ENCODE measurements around the gene PLEKHN1. TPM values are rescaled to one million over a fixed set of nuclear protein-coding genes. Genes with fewer than 3 reads are reported as not detected.
"Not testable (repeated sequence)": the region's sequence is repeated elsewhere in the genome, so short reads cannot be mapped to it uniquely, and the experiment has no call there.

The PLEKHN1 gene
- total RNA-seq, 2 experiments from 2014 or later = 3.2 TPM

DNA sequence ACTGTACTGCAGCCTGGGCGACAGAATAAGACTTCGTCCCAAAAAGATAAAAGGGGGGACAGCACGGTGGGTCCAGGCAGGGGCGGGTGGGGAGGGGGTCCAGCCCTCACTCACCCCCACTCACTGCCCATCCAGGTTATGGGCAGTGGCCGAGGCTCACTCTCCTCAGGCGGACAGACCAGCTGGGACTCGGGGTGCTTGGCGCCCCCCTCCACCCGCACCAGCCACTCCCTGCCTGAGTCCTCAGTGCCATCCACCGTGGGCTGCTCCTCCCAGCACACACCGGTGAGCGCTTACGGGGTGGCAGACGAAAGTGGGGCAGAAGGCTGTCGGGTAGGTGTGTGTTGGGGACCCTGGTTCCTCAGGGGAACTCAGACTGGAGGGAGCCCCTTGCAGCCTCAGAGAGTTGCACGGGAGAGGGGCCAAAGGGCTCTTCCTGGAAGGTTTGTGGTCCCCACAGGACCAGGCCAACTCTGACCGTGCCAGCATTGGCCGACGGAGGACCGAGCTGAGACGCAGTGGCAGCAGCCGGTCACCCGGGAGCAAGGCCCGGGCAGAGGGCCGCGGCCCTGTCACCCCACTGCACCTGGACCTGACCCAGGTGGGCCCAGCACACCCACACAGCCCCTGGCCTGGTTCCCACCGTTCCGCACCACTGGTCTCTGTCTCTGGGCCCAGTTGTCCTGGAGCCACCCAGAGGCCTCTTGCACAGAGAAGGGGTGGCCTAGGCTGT is 6.6 kb downstream of the PLEKHN1 start:
- Mint-ChIP-seq H3K9me3 (peaks cover 3% of the 10 kb centered on the region), H3K4me1 (peaks cover 3% of the 10 kb centered on the region), H3K27ac (no peak overlapping the region), H3K36me3 (ENCODE audit: low read depth) (no peaks in the 10 kb centered on the region), H3K4me3 (no peak overlapping the region), H3K27me3 (peaks cover 11% of the 10 kb centered on the region)
- CTCF ChIA-PET = interaction anchor here (0.9 to 1.0 kb wide), 2 partner anchors 9 to 11 kb away, joined by 3 to 5 read pairs; no protein-coding TSS in a partner anchor
- no peak for DNase-seq
- POLR2A ChIA-PET = no interaction called here

DNA sequence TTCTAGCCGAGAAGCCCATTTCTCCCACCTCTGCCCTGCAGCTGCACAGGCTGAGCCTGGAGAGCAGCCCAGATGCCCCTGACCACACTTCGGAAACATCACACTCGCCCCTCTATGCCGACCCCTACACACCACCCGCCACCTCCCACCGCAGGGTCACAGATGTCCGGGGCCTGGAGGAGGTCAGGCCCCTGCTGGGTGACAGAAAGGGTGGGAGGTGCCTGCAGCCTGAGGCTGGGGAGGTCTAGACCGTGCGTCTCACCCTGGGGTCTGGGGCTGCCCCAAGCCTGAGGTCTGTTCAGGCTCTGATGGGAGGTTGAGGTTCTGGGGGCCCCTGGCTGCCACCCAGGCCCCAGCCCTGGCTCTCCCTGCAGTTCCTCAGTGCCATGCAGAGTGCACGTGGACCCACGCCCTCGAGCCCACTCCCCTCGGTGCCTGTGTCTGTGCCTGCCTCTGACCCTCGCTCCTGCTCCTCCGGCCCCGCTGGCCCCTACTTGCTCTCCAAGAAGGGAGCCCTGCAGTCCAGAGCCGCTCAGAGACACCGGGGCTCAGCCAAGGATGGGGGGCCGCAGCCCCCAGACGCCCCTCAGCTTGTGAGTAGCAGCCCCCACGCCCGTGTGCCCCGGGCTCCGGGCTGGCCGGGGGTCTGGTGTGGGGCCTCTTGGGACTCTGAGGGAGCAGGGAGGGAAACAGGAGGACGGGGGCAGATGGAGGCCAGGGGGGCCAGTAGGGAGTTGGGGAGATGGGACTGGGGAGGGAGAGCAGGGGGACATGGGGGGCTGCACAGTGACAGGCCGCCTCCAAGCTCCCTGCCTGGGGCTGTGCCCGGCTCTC is 7.4 kb downstream of the PLEKHN1 start:
- DNase-seq = no peak
- ChIA-PET CTCF (interaction anchor here (1.1 to 1.4 kb wide), 2 partner anchors 9 to 29 kb away, joined by 3 to 4 read pairs; no protein-coding TSS in a partner anchor), POLR2A (no interaction called here)
- Mint-ChIP-seq H3K9me3 (peaks cover 7% of the 10 kb centered on the region), H3K4me3 (no peak overlapping the region), H3K4me1 (peaks cover 6% of the 10 kb centered on the region), H3K27me3 (peaks cover 11% of the 10 kb centered on the region), H3K27ac (no peak overlapping the region), H3K36me3 (ENCODE audit: low read depth) (peaks cover 3% of the 10 kb centered on the region)

DNA sequence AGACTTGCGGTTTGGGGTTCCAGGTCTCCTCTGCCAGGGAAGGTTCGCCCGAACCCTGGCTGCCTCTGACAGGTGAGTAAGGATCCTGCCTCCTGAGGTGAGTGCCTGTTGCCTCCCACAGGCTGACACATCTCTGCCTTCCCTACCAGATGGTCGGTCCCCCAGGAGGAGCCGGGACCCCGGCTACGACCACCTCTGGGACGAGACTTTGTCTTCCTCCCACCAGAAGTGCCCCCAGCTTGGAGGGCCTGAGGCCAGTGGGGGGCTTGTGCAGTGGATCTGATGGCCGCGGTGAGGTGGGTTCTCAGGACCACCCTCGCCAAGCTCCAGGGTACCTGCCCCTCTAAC is 8.0 kb downstream of the PLEKHN1 start:
- peaks cover 3% of the 10 kb centered on the region for H3K36me3 Mint-ChIP-seq (ENCODE audit: low read depth)
- peaks cover 7% of the 10 kb centered on the region for H3K9me3 Mint-ChIP-seq
- no peak overlapping the region for H3K4me3 Mint-ChIP-seq
- H3K4me1 Mint-ChIP-seq = peaks cover 6% of the 10 kb centered on the region
- no peak overlapping the region for H3K27ac Mint-ChIP-seq
- no peak for DNase-seq
- POLR2A ChIA-PET = no interaction called here
- peaks cover 9% of the 10 kb centered on the region for H3K27me3 Mint-ChIP-seq
- CTCF ChIA-PET = interaction anchor here (1.1 to 1.4 kb wide), 2 partner anchors 9 to 28 kb away, joined by 3 to 4 read pairs; no protein-coding TSS in a partner anchor

- H3K4me3 Mint-ChIP-seq = no peak overlapping the region
- H3K27ac Mint-ChIP-seq = no peak overlapping the region
- peaks cover 6% of the 10 kb centered on the region for H3K4me1 Mint-ChIP-seq
- peaks cover 3% of the 10 kb centered on the region for H3K36me3 Mint-ChIP-seq (ENCODE audit: low read depth)
- H3K9me3 Mint-ChIP-seq = peaks cover 4% of the 10 kb centered on the region
- ChIA-PET POLR2A (no interaction called here), CTCF (interaction anchor here (1.1 to 1.7 kb wide), 5 partner anchors 8 to 70 kb away, joined by 3 to 4 read pairs (median 4); no protein-coding TSS in a partner anchor)
- DNase-seq = no peak
- peaks cover 4% of the 10 kb centered on the region for H3K27me3 Mint-ChIP-seq
These were observed 8.5 kb downstream of the PLEKHN1 start for GRCh38 chr1:974687-975328.

GRCh38 chr1:975365-975764 is 9.1 kb downstream of the PLEKHN1 start:
- DNase-seq = no peak

DNA sequence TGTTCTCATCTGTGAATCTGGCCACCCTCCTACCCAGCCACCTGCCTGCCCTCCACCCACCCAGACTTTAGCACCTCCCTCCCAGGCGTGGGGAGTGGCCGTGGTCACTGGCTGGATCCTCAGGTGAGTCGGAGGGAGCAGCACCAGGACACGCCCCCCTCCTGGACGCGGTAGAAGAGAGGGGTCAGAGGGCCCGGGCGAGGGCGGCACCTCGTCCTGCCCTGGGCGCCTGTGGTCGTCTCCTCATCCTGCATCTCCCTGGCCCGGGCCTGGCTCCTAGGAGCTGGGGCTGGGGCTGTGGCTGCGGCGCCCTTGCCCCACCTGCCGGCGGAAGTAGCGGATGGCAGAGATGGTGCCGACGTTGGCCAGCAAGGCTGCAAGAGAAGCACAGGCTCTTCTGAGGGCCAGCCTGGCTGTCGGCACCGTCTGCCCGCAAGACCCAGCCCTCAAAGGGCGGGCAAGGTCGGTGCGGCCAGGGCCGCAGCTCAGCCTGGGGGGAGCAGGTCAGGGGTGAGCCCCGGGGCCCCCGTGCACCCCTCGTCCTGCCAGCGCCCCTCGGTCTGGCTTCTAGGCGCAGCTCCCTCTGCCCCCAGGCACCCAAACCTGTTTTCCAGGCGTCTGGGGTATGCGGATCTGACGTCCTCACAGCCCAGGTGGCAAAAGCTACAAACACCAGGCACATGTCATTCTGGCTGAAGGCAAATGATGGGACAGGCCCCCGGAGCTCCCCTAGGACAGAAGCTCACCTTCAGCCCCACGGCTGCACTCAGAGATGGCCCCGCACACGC is 9.8 kb downstream of the PLEKHN1 start:
- peaks cover 6% of the 10 kb centered on the region for H3K4me1 Mint-ChIP-seq
- H3K9me3 Mint-ChIP-seq = peaks cover 4% of the 10 kb centered on the region
- POLR2A ChIA-PET = interaction anchor here (0.8 kb wide), 1 partner anchor 197 kb away, joined by 3 read pairs; no protein-coding TSS in a partner anchor
- H3K27me3 Mint-ChIP-seq = peaks cover 4% of the 10 kb centered on the region
- no peak overlapping the region for H3K4me3 Mint-ChIP-seq
- CTCF ChIA-PET = interaction anchor here (0.7 to 1.7 kb wide), 10 partner anchors 8 to 121 kb away, joined by 3 to 5 read pairs (median 4); partner anchors contain the start of genes HES4 and NOC2L
- peak; percentile 74 for DNase-seq
- H3K27ac Mint-ChIP-seq = peak overlapping the region; percentile 12
- peaks cover 3% of the 10 kb centered on the region for H3K36me3 Mint-ChIP-seq (ENCODE audit: low read depth)

More at GRCh38 chr1:975365-975764, 9.1 kb downstream of the PLEKHN1 start:
- H3K4me1 Mint-ChIP-seq = peaks cover 6% of the 10 kb centered on the region
- H3K4me3 Mint-ChIP-seq = no peak overlapping the region
- peaks cover 3% of the 10 kb centered on the region for H3K36me3 Mint-ChIP-seq (ENCODE audit: low read depth)
- H3K9me3 Mint-ChIP-seq = peaks cover 4% of the 10 kb centered on the region
- ChIA-PET CTCF (interaction anchor here (0.7 to 1.7 kb wide), 7 partner anchors 9 to 122 kb away, joined by 3 to 5 read pairs (median 4); partner anchors contain the start of gene NOC2L), POLR2A (interaction anchor here (0.8 kb wide), 1 partner anchor 197 kb away, joined by 3 read pairs; no protein-coding TSS in a partner anchor)
- no peak overlapping the region for H3K27ac Mint-ChIP-seq
- peaks cover 4% of the 10 kb centered on the region for H3K27me3 Mint-ChIP-seq

DNA sequence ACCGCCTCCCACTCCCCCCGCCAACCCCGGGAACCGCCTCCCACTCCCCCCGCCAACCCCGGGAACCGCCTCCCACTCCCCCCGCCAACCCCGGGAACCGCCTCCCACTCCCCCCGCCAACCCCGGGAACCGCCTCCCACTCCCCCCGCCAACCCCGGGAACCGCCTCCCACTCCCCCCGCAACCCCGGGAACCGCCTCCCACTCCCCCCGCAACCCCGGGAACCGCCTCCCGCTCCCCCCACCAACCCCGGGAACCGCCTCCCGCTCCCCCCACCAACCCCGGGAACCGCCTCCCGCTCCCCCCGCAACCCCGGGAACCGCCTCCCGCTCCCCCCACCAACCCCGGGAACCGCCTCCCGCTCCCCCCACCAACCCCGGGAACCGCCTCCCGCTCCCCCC is 10.5 kb downstream of the PLEKHN1 start:
- CTCF ChIA-PET = interaction anchor here (0.7 to 1.7 kb wide), 5 partner anchors 8 to 87 kb away, joined by 3 to 5 read pairs (median 4); partner anchors contain the start of gene HES4
- H3K4me3 Mint-ChIP-seq; DNase-seq; H3K27ac Mint-ChIP-seq; H3K27me3 Mint-ChIP-seq; H3K36me3 Mint-ChIP-seq (ENCODE audit: low read depth); H3K9me3 Mint-ChIP-seq; POLR2A ChIA-PET; H3K4me1 Mint-ChIP-seq: not testable (repeated sequence)

DNA sequence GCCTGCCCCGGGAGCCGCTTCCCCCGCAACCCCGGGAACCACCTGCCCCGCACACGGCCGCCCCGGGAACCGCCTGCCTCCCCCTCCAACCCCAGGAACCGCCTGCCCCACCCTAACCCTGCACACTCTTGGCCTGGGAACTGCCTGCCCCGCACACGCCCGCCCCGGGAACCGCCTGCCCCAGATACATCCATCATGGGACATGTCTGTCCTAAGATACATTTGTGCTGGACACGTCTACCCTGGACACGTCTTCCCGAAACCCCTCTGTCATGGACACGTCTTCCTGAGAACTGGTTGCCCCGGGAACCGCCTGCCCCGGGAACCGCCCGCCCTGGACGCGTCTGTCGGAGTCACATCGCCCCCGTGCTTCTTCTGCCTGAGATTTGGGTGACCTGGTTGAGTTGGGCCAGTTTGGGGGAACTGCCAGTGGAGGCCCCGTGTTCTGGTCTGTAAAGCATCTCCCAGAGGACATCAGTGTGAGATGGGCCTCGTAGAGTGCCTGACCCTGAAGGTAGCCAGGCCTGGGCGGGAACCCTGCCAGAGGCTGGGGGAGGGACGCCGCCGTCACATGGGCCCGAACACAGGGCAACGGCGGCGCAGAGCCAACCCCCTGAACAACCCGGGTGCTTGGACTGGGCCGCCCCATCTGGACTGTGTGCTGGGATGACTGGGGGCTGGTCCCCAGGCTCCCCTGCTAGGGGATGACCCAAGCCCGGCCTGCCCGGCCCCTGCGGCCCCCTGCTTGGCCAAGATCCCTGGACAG is 12.0 kb downstream of the PLEKHN1 start:
- Mint-ChIP-seq H3K27me3 (peaks cover 5% of the 10 kb centered on the region), H3K4me1 (peaks cover 6% of the 10 kb centered on the region), H3K27ac (no peak overlapping the region), H3K9me3 (peaks cover 4% of the 10 kb centered on the region), H3K36me3 (ENCODE audit: low read depth) (peaks cover 3% of the 10 kb centered on the region), H3K4me3 (no peak overlapping the region)
- no peak for DNase-seq
- ChIA-PET POLR2A (no interaction called here), CTCF (interaction anchor here (0.9 to 1.0 kb wide), 2 partner anchors 24 to 86 kb away, joined by 3 read pairs; no protein-coding TSS in a partner anchor)

- Mint-ChIP-seq H3K4me3 (no peak overlapping the region), H3K4me1 (peaks cover 6% of the 10 kb centered on the region), H3K9me3 (peaks cover 4% of the 10 kb centered on the region), H3K27me3 (peaks cover 12% of the 10 kb centered on the region), H3K27ac (no peak overlapping the region), H3K36me3 (ENCODE audit: low read depth) (peaks cover 3% of the 10 kb centered on the region)
- DNase-seq = no peak
- ChIA-PET CTCF (interaction anchor here (0.9 to 2.0 kb wide), 3 partner anchors 15 to 85 kb away, joined by 3 to 6 read pairs (median 3); no protein-coding TSS in a partner anchor), POLR2A (no interaction called here)
These were observed 12.8 kb downstream of the PLEKHN1 start for GRCh38 chr1:978835-979743.

DNA sequence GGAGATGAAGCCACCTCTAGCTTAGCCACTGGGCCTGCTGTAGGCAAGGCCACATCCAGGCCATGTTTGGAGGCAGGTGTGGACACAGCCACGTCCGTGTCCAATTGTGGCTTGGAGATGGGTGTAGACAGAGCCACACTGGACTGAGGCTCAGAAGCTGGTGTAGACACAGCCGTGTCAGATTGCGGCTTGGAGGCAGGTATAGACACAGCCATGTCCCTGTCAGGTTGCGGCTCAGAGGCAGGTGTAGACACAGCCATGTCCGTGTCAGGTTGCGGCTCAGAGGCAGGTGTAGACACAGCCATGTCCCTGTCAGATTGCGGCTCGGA is 13.4 kb downstream of the PLEKHN1 start:
- peaks cover 3% of the 10 kb centered on the region for H3K36me3 Mint-ChIP-seq (ENCODE audit: low read depth)
- peaks cover 12% of the 10 kb centered on the region for H3K27me3 Mint-ChIP-seq
- H3K27ac Mint-ChIP-seq = no peak overlapping the region
- POLR2A ChIA-PET = no interaction called here
- CTCF ChIA-PET = interaction anchor here (1.0 to 2.0 kb wide), 2 partner anchors 15 to 84 kb away, joined by 3 to 6 read pairs; no protein-coding TSS in a partner anchor
- peaks cover 4% of the 10 kb centered on the region for H3K9me3 Mint-ChIP-seq
- H3K4me3 Mint-ChIP-seq = no peak overlapping the region
- peaks cover 6% of the 10 kb centered on the region for H3K4me1 Mint-ChIP-seq
- no peak for DNase-seq
